Esophagus squamous epithelium (tissue), 4 donors: ENCODE measurements around the gene ENDOU.

ENCODE experiments used
- CTCF ChIP-seq, 6 experiments: fragments of 450-650 bp in 4 of 6; fragments of 200-600 bp in 2 of 6; sonication (generic) in 2 of 6; IDR thresholded peaks; one replicate each; pipeline ENCODE4 v1.5.1; 2016 to 2019; ENCODE audit warnings: antibody characterized with exemption in 6 of 6, mild to moderate bottlenecking in 4 of 6, moderate library complexity in 4 of 6
- POLR2A ChIP-seq, 4 donors: fragments of 450-650 bp; IDR thresholded peaks; one replicate each; pipeline ENCODE4 v1.6.1; 2017; ENCODE audit warnings: antibody characterized with exemption in 4 of 4, mild to moderate bottlenecking in 4 of 4, moderate library complexity in 3 of 4

GRCh38 chr12:47687636-47688035 lies 37.7 kb downstream of the ENDOU start:
- TF ChIP-seq CTCF (IDR thresholded peaks at IDR 0.05) (no peak), POLR2A (IDR thresholded peaks at IDR 0.05) (no peak)
